OCI-LY1 (cell line): ENCODE measurements around the gene CCDC194.

Experiments
- H2AFZ ChIP-seq: fragments of 200-600 bp; sonication (generic), shearing (Covaris generic); 2 replicates; pipeline ENCODE4 v1.6.0; 2014; ENCODE audit warnings: antibody characterized with exemption, mild to moderate bottlenecking, low read length
- H3F3A ChIP-seq: fragments of 200-600 bp; sonication (generic), shearing (Covaris generic); 2 replicates; pipeline ENCODE4 v1.6.0; 2014; ENCODE audit warnings: mild to moderate bottlenecking, antibody characterized with exemption, low read length, moderate library complexity; ENCODE audit not compliant: insufficient read depth
- H3K27ac ChIP-seq: fragments of 200-600 bp; sonication (generic); 2 replicates; pipeline ENCODE4 v1.5.1; 2014; ENCODE audit warnings: low read length, mixed run types, mild to moderate bottlenecking, low read depth; ENCODE audit not compliant: poor library complexity, severe bottlenecking
- H3K27me3 ChIP-seq: fragments of 200-600 bp; sonication (generic); 2 replicates; pipeline ENCODE4 v1.6.0; 2014; ENCODE audit warnings: antibody characterized with exemption, mild to moderate bottlenecking, low read length, moderate library complexity; ENCODE audit not compliant: insufficient read depth
- H3K36me3 ChIP-seq: fragments of 200-600 bp; sonication (generic); 2 replicates; pipeline ENCODE4 v1.6.1; 2014; ENCODE audit warnings: mild to moderate bottlenecking, antibody characterized with exemption, low read length, moderate library complexity, mixed read lengths; ENCODE audit not compliant: insufficient read depth
- H3K4me1 ChIP-seq: fragments of 200-600 bp; sonication (generic); 2 replicates; pipeline ENCODE4 v1.5.1; 2014; ENCODE audit warnings: mild to moderate bottlenecking, low read length, moderate library complexity; ENCODE audit not compliant: insufficient read depth, severe bottlenecking
- H3K4me2 ChIP-seq: fragments of 200-600 bp; sonication (generic), shearing (Covaris generic); 2 replicates; pipeline ENCODE4 v1.6.1; 2014; ENCODE audit warnings: low read length
- H3K4me3 ChIP-seq: fragments of 200-600 bp; sonication (generic); 2 replicates; pipeline ENCODE4 v1.5.1; 2014; ENCODE audit warnings: low read length, low read depth, mild to moderate bottlenecking, mixed read lengths; ENCODE audit not compliant: poor library complexity, severe bottlenecking
- H3K79me2 ChIP-seq: fragments of 200-600 bp; shearing (Covaris generic); 2 replicates; pipeline ENCODE4 v1.6.1; 2016; ENCODE audit warnings: mixed run types, low read length, mixed read lengths; ENCODE audit not compliant: insufficient read depth
- H3K9ac ChIP-seq: fragments of 200-600 bp; sonication (generic), shearing (Covaris generic); 2 replicates; pipeline ENCODE4 v1.6.1; 2014; ENCODE audit warnings: mild to moderate bottlenecking, low read length, mixed read lengths
- H3K9me2 ChIP-seq: fragments of 200-600 bp; sonication (generic), shearing (Covaris generic); 2 replicates; pipeline ENCODE4 v1.6.1; 2014; ENCODE audit warnings: low read depth, mild to moderate bottlenecking, low read length, mixed read lengths
- H3K9me3 ChIP-seq: fragments of 200-600 bp; shearing (Covaris generic); 2 replicates; pipeline ENCODE4 v1.6.1; 2014; ENCODE audit warnings: low read length, mixed read lengths
- H4K20me1 ChIP-seq: fragments of 200-600 bp; sonication (generic), shearing (Covaris generic); 2 replicates; pipeline ENCODE4 v1.6.0; 2016; ENCODE audit warnings: mild to moderate bottlenecking, low read length; ENCODE audit not compliant: insufficient read depth
- CTCF ChIP-seq: fragments of 200-600 bp; sonication (generic), shearing (Covaris generic); IDR thresholded peaks from 2 replicates; pipeline ENCODE4 v1.5.1; 2017; ENCODE audit warnings: mild to moderate bottlenecking, antibody characterized with exemption, low read length, moderate library complexity, mixed read lengths
- EZH2 ChIP-seq: fragments of 200-600 bp; sonication (generic), shearing (Covaris generic); IDR thresholded peaks from 2 replicates; pipeline ENCODE4 v1.8.0; 2017; ENCODE audit warnings: borderline replicate concordance, mixed run types, mild to moderate bottlenecking, antibody characterized with exemption, low read length, moderate library complexity, mixed read lengths

Gene CCDC194

GRCh38 chr19:17393002-17393401, 994 bp downstream of the CCDC194 start:
- no peaks in the 10 kb centered on the region for H4K20me1 ChIP-seq
- H3K27me3 ChIP-seq, result no peaks in the 10 kb centered on the region; the same call in 1 of the 2 replicates
- H3K9me3 ChIP-seq, result peaks cover 3% of the 10 kb centered on the region; the same call in 1 of the 2 replicates
- peaks cover 8% of the 10 kb centered on the region for H3K36me3 ChIP-seq
- peaks cover 16% of the 10 kb centered on the region for H3K4me1 ChIP-seq
- no peaks in the 10 kb centered on the region for H3K79me2 ChIP-seq
- H2AFZ ChIP-seq, result no peak overlapping the region
- no peaks in the 10 kb centered on the region for H3F3A ChIP-seq
- H3K4me2 ChIP-seq, result no peak overlapping the region
- H3K4me3 ChIP-seq, result no peak overlapping the region
- no peak overlapping the region for H3K9ac ChIP-seq
- no peak overlapping the region for H3K27ac ChIP-seq
- no peaks in the 10 kb centered on the region for H3K9me2 ChIP-seq
- TF ChIP-seq EZH2, result no peak
- TF ChIP-seq CTCF, result no peak

- H3K27me3 ChIP-seq, result no peaks in the 10 kb centered on the region; the same call in 1 of the 2 replicates
- peak overlapping the region; percentile 55 for H3K4me3 ChIP-seq
- H3K9ac ChIP-seq, result peak overlapping the region; percentile 33; the same call in 1 of the 2 replicates
- no peak overlapping the region for H2AFZ ChIP-seq
- no peaks in the 10 kb centered on the region for H4K20me1 ChIP-seq
- no peak overlapping the region for H3K27ac ChIP-seq
- no peaks in the 10 kb centered on the region; the same call in 1 of the 2 replicates for H3K36me3 ChIP-seq
- H3K4me1 ChIP-seq, result peaks cover 16% of the 10 kb centered on the region
- H3K9me3 ChIP-seq, result peaks cover 3% of the 10 kb centered on the region; the same call in 1 of the 2 replicates
- no peaks in the 10 kb centered on the region for H3K9me2 ChIP-seq
- peak overlapping the region; percentile 75 for H3K4me2 ChIP-seq
- TF ChIP-seq CTCF (no peak), EZH2 (no peak)
- H3K79me2 ChIP-seq, result no peaks in the 10 kb centered on the region
- no peaks in the 10 kb centered on the region for H3F3A ChIP-seq
Observed at GRCh38 chr19:17391371-17392151, 2.4 kb downstream of the CCDC194 start.

- peak overlapping the region; percentile 75 for H3K4me2 ChIP-seq
- peaks cover 3% of the 10 kb centered on the region; the same call in 1 of the 2 replicates for H3K9me3 ChIP-seq
- H3K79me2 ChIP-seq, result no peaks in the 10 kb centered on the region
- no peaks in the 10 kb centered on the region; the same call in 1 of the 2 replicates for H3K27me3 ChIP-seq
- no peak overlapping the region for H3K27ac ChIP-seq
- peaks cover 16% of the 10 kb centered on the region for H3K4me1 ChIP-seq
- TF ChIP-seq EZH2 (no peak), CTCF (peak; percentile 62)
- H3K9ac ChIP-seq, result peak overlapping the region; percentile 35; the same call in 1 of the 2 replicates
- H3K9me2 ChIP-seq, result no peaks in the 10 kb centered on the region
- no peaks in the 10 kb centered on the region; the same call in 1 of the 2 replicates for H3K36me3 ChIP-seq
- H2AFZ ChIP-seq, result no peak overlapping the region
- no peaks in the 10 kb centered on the region for H3F3A ChIP-seq
- no peaks in the 10 kb centered on the region for H4K20me1 ChIP-seq
- peak overlapping the region; percentile 55 for H3K4me3 ChIP-seq
Observed at GRCh38 chr19:17390665-17391370, 3.2 kb downstream of the CCDC194 start.
